CD14-positive monocyte (primary cell): Measurements from ENCODE around the gene TNFRSF11A. TPM values are rescaled to one million over a fixed set of nuclear protein-coding genes. Genes with fewer than 3 reads are reported as not detected.
A peak's percentile ranks its signal among the peaks of the same experiment; 100 is the strongest.

ENCODE experiments used
- DNase-seq, 3 donors: peaks; one replicate each; pipeline ENCODE4 v3.0.0-alpha.2; 2011 to 2022
- H2AFZ ChIP-seq: 2 replicates; pipeline ENCODE4 v1.6.0; 2012; ENCODE audit warnings: mild to moderate bottlenecking, low read depth, low read length, inconsistent platforms; ENCODE audit not compliant: insufficient read depth, poor library complexity, severe bottlenecking
- H3K27ac ChIP-seq, 2 donors: 1 replicate in 1 of 2; 2 replicates in 1 of 2; pipeline ENCODE4 v1.5.1; 2012 to 2013; ENCODE audit warnings: low read length in 2 of 2, control low read depth in 1 of 2, inconsistent platforms in 1 of 2, low read depth in 1 of 2, mild to moderate bottlenecking in 1 of 2
- H3K27me3 ChIP-seq, 2 donors: one replicate each; pipeline versions ENCODE4 v1.6.0 to v1.6.1; 2011 to 2013; ENCODE audit warnings: low read length in 2 of 2; ENCODE audit not compliant: control insufficient read depth in 2 of 2, insufficient read depth in 2 of 2
- H3K36me3 ChIP-seq, 2 donors: replicated peaks in 1 of 2; 1 replicate in 1 of 2; 2 replicates in 1 of 2; pipeline versions ENCODE4 v1.5.1 to v1.6.1; 2012 to 2013; ENCODE audit warnings: low read length in 2 of 2, control low read depth in 1 of 2, inconsistent platforms in 1 of 2, mild to moderate bottlenecking in 1 of 2; ENCODE audit not compliant: insufficient read depth in 2 of 2, control insufficient read depth in 1 of 2
- H3K4me1 ChIP-seq, 2 donors: 1 replicate in 1 of 2; 2 replicates in 1 of 2; pipeline versions ENCODE4 v1.5.1 to v1.6.1; 2012 to 2013; ENCODE audit warnings: low read length in 2 of 2, control low read depth in 1 of 2, inconsistent platforms in 1 of 2, mild to moderate bottlenecking in 1 of 2, moderate library complexity in 1 of 2; ENCODE audit not compliant: insufficient read depth in 2 of 2, control insufficient read depth in 1 of 2
- H3K4me2 ChIP-seq: replicated peaks from 2 replicates; pipeline ENCODE3; 2012; ENCODE audit warnings: low read length, moderate library complexity, mild to moderate bottlenecking; ENCODE audit not compliant: poor library complexity, severe bottlenecking; ENCODE audit errors: extremely low read depth
- H3K4me3 ChIP-seq, 3 experiments: fragments of 200-600 bp in 1 of 3; sonication (generic) in 1 of 3; replicated peaks in 1 of 3; 1 replicate in 2 of 3; 2 replicates in 1 of 3; pipeline ENCODE4 v1.5.1; 2011 to 2013; ENCODE audit warnings: low read length in 3 of 3, mild to moderate bottlenecking in 3 of 3, control low read depth in 2 of 3, low read depth in 2 of 3, inconsistent platforms in 1 of 3, moderate library complexity in 1 of 3
- H3K79me2 ChIP-seq: 2 replicates; pipeline ENCODE4 v1.6.0; 2012; ENCODE audit warnings: mild to moderate bottlenecking, control low read depth, inconsistent platforms, low read length, moderate library complexity; ENCODE audit not compliant: insufficient read depth
- H3K9ac ChIP-seq: 2 replicates; pipeline ENCODE4 v1.6.0; 2017; ENCODE audit warnings: low read length, mild to moderate bottlenecking; ENCODE audit not compliant: insufficient read depth, poor library complexity, severe bottlenecking
- H3K9me3 ChIP-seq, 2 donors: replicated peaks in 1 of 2; 1 replicate in 1 of 2; 2 replicates in 1 of 2; pipeline versions ENCODE4 v1.5.1 to v1.6.1; 2012 to 2013; ENCODE audit warnings: low read length in 2 of 2, control low read depth in 1 of 2; ENCODE audit not compliant: control insufficient read depth in 1 of 2, insufficient read depth in 1 of 2
- H4K20me1 ChIP-seq: 2 replicates; pipeline ENCODE4 v1.6.0; 2012; ENCODE audit warnings: mild to moderate bottlenecking, low read length, control low read depth, moderate library complexity; ENCODE audit not compliant: insufficient read depth
- H3K27ac Mint-ChIP-seq, 7 donors: one replicate each; pipeline ENCODE4 v1.8.0; 2020; ENCODE audit warnings: mild to moderate bottlenecking in 7 of 7, mixed read lengths in 7 of 7, moderate library complexity in 6 of 7, inconsistent platforms in 2 of 7
- H3K27me3 Mint-ChIP-seq, 3 donors: one replicate each; pipeline ENCODE4 v1.8.0; 2021 to 2022; ENCODE audit warnings: low read depth in 3 of 3, mild to moderate bottlenecking in 3 of 3, mixed read lengths in 3 of 3, moderate library complexity in 3 of 3, inconsistent platforms in 1 of 3
- H3K36me3 Mint-ChIP-seq, 2 donors: one replicate each; pipeline ENCODE4 v1.8.0; 2020; ENCODE audit warnings: mixed read lengths in 2 of 2, inconsistent platforms in 1 of 2, mild to moderate bottlenecking in 1 of 2
- H3K4me1 Mint-ChIP-seq: one replicate; pipeline ENCODE4 v1.8.0; 2020; ENCODE audit warnings: mild to moderate bottlenecking, mixed read lengths
- H3K4me3 Mint-ChIP-seq, 2 donors: one replicate each; pipeline ENCODE4 v1.8.0; 2020; ENCODE audit warnings: mild to moderate bottlenecking in 2 of 2, mixed read lengths in 2 of 2, moderate library complexity in 1 of 2
- H3K9me3 Mint-ChIP-seq, 7 donors: one replicate each; pipeline ENCODE4 v1.8.0; 2020 to 2022; ENCODE audit warnings: mixed read lengths in 7 of 7, mild to moderate bottlenecking in 6 of 7, moderate library complexity in 6 of 7, inconsistent platforms in 2 of 7
- CTCF ChIP-seq: fragments of 200-600 bp; IDR thresholded peaks from one replicate; pipeline ENCODE4 v1.8.0; 2022; ENCODE audit warnings: antibody characterized with exemption, mild to moderate bottlenecking
- WGBS: methylation state at CpG from one replicate; pipeline ENCODE4 v1.1.5; 2013; ENCODE audit warnings: missing lambda C conversion rate; ENCODE audit not compliant: insufficient coverage; 5-methylcytosine and 5-hydroxymethylcytosine counted together
- intact Hi-C, 2 donors: fragments of 100-400 bp; cut with micrococcal nuclease; formaldehyde crosslinking; loops; one replicate each; pipeline versions ENCODE4 v1.15.0 to v1.15.1; 2023
- polyA plus RNA-seq, 3 donors: library from polyadenylated mRNA; depleted of rRNA in 1 of 3; unstranded in 2 of 3; stranded (reverse) in 1 of 3; fragments of 300-500 nt in 2 of 3; fragments of >200 nt in 1 of 3; fragmentation: Illumina TruSeq in 2 of 3; gene quantifications; 1 replicate in 2 of 3; 2 replicates in 1 of 3; pipeline ENCODE4 v1.2.3, GENCODE V29; 2012 to 2021

TNFRSF11A gene
- polyA plus RNA-seq, 3 donors, result 0.05 to 0.67 (median 0.24) TPM

DNA sequence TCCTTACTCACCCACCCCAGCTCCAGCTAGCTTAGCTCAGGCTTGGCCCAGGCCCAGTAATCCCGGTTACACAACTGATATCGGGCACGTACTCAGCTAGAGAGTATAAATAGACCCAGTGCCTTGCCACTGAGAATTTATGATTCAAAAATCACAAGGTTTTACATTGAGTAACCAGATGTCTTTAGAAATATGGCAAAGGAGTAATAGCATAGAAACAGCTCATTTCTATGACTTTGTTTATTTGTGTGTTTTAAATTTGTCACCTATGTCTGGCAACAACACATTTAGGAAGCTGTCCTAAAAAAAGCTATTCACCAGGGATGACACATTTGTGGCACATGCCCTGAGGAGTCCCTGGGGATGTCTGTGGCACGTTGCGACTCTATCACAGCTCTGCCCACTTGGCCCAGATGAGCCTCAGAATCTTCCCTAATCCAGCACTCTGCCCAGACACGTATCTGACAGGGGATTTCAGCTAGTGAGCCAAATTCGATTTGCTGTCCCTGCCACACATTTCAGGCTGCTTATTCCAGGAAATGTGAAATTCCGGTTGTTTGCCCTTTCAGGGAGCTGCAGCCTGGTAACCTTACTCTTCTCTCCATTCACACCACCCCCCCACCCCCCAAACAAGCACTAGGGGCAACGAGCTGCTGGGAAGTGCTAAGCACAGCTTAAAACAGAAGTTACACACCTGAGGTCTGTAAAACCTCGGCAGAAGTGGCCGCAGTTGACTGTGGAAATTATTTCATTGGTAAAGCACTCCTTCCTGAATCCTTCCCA, 112.3 kb downstream of the TNFRSF11A start:
- no peaks in the 10 kb centered on the region for H4K20me1 ChIP-seq
- Mint-ChIP-seq H3K4me3 (peak overlapping the region; percentile 37 to 80), H3K4me1 (peaks cover 30% of the 10 kb centered on the region), H3K9me3 (peaks cover 0 to 3% (median 0%) of the 10 kb centered on the region in 7 donors), H3K36me3 (no peaks in the 10 kb centered on the region), H3K27ac (peak overlapping the region; percentile 81 to 95 (median 90)), H3K27me3 (peaks cover 0 to 2% (median 0%) of the 10 kb centered on the region in 3 donors)
- peak overlapping the region; percentile 56 for H3K9ac ChIP-seq
- peak overlapping the region; percentile 49 for H3K4me2 ChIP-seq
- no peaks in the 10 kb centered on the region for H3K79me2 ChIP-seq
- H3K27me3 ChIP-seq, result no peaks in the 10 kb centered on the region
- H3K4me1 ChIP-seq, result peaks cover 32 to 48% of the 10 kb centered on the region in 2 donors
- WGBS, result 6% methylated on average over 7 of the region's 11 CpGs
- peak overlapping the region in 1 of 3 experiments; percentile 42 for H3K4me3 ChIP-seq
- peak; percentile 73 to 88 (median 85) for DNase-seq
- intact Hi-C loops, result no loop called here
- H3K27ac ChIP-seq, result peak overlapping the region; percentile 45 to 79
- H2AFZ ChIP-seq, result peak overlapping the region; percentile 73
- no peaks in the 10 kb centered on the region for H3K36me3 ChIP-seq
- TF ChIP-seq CTCF, result no peak
- H3K9me3 ChIP-seq, result no peaks in the 10 kb centered on the region

- no peaks in the 10 kb centered on the region for H4K20me1 ChIP-seq
- DNase-seq, result peak in 2 of 3 donors; percentile 16 to 21
- TF ChIP-seq CTCF, result no peak
- no peaks in the 10 kb centered on the region for H3K9me3 ChIP-seq
- H3K27me3 ChIP-seq, result no peaks in the 10 kb centered on the region
- no CpG with 5 or more reads among the region's 10 CpGs for WGBS
- H2AFZ ChIP-seq, result peak overlapping the region; percentile 73
- H3K4me1 ChIP-seq, result peaks cover 32 to 48% of the 10 kb centered on the region in 2 donors
- Mint-ChIP-seq H3K27me3 (peaks cover 0 to 2% (median 0%) of the 10 kb centered on the region in 3 donors), H3K27ac (peak overlapping the region; percentile 81 to 95 (median 90)), H3K9me3 (peaks cover 0 to 3% (median 0%) of the 10 kb centered on the region in 7 donors), H3K4me3 (peak overlapping the region; percentile 37 to 80), H3K4me1 (peaks cover 30% of the 10 kb centered on the region), H3K36me3 (no peaks in the 10 kb centered on the region)
- H3K4me2 ChIP-seq, result peak overlapping the region; percentile 49
- H3K9ac ChIP-seq, result peak overlapping the region; percentile 56
- intact Hi-C loops, result no loop called here
- peak overlapping the region; percentile 45 to 79 for H3K27ac ChIP-seq
- no peaks in the 10 kb centered on the region for H3K79me2 ChIP-seq
- H3K36me3 ChIP-seq, result no peaks in the 10 kb centered on the region
- peak overlapping the region in 1 of 3 experiments; percentile 42 for H3K4me3 ChIP-seq
Observed at GRCh38 chr18:62438018-62438329, 112.9 kb downstream of the TNFRSF11A start.
